ENCODE measurements around the gene FHIT. TPM values are rescaled to one million over a fixed set of nuclear protein-coding genes. Genes with fewer than 3 reads are reported as not detected.
"Not testable (repeated sequence)": the region's sequence is repeated elsewhere in the genome, so short reads cannot be mapped to it uniquely, and the experiment has no call there.

The FHIT gene
- total RNA-seq, 1 experiment from 2014 or later: 3.6 TPM

DNA sequence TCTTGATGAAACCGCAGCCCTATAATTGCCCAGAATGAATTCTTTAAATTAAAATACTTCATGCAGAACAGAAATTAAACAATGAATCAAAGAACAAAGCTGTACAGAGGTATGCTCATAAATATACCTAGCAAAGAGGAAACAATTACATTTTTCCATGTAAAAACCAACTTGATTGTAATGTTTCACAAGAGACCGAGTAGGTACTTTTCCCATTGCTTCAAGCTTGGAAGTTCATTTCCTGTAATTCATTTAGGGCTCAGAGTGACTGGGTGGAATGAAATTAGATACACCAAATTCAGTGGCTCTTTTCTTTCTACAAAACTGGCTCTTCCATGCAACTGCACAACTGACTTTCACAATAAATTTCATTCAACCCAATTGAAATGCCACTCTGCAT, 51.4 kb downstream of the FHIT start:
- POLR2A ChIA-PET (ENCODE audit: unreplicated experiment): no interaction called here
- TF ChIP-seq, protein P1, sequence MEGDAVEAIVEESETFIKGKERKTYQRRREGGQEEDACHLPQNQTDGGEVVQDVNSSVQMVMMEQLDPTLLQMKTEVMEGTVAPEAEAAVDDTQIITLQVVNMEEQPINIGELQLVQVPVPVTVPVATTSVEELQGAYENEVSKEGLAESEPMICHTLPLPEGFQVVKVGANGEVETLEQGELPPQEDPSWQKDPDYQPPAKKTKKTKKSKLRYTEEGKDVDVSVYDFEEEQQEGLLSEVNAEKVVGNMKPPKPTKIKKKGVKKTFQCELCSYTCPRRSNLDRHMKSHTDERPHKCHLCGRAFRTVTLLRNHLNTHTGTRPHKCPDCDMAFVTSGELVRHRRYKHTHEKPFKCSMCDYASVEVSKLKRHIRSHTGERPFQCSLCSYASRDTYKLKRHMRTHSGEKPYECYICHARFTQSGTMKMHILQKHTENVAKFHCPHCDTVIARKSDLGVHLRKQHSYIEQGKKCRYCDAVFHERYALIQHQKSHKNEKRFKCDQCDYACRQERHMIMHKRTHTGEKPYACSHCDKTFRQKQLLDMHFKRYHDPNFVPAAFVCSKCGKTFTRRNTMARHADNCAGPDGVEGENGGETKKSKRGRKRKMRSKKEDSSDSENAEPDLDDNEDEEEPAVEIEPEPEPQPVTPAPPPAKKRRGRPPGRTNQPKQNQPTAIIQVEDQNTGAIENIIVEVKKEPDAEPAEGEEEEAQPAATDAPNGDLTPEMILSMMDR (conservative IDR thresholded peaks at IDR 0.05; ENCODE audit: low read depth, low read length): no peak
- TF ChIP-seq EZH2phosphoT487 (IDR thresholded peaks at IDR 0.05; ENCODE audit: borderline replicate concordance, low read length): no peak
- no peak for TF ChIP-seq EZH2 (IDR thresholded peaks at IDR 0.05; ENCODE audit: low read length, unreplicated experiment)

DNA sequence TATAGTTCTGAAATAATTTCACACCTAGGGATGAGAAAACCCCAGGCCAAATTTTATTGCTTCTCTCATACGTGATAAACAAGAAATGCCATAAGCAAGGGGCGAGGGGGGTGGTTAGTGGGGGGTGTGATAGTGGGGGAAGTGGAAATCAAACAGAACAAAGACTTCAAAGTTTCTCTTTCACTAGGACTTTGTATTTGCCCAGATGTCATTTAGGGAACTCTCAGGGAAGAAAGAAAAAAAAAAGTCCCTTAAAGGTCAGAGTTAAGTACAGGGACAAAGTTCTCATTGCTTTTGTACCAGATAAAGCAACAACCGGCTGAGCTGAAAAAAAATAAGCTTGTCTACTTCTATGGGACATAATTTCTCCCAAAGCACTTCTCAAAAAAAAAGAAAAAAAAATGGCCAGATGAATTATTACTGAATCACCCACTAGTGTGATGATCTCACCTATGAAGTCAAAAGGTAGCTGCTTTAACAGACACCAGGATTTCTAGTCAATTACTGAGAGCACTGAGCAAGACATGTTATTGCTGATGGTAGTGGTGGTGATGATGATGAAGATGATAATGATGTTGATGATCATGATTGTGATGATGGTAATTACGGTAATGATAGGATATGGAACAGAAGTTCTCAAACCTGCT, 56.2 kb downstream of the FHIT start:
- intact Hi-C loops (cut with micrococcal nuclease): no loop called here
- no peaks in the 10 kb centered on the region for H4K20me1 ChIP-seq (ENCODE audit: low read length)
- no peaks in the 10 kb centered on the region for H3K36me3 ChIP-seq (ENCODE audit: low read depth, low read length)
- no TSS peak for BruUV-seq (replicated peaks)
- H3K4me1 ChIP-seq (ENCODE audit: insufficient read depth, low read length): no peaks in the 10 kb centered on the region
- ChIA-PET CTCF (no interaction called here), POLR2A (ENCODE audit: unreplicated experiment) (no interaction called here)
- no peaks in the 10 kb centered on the region for H3K9me2 ChIP-seq (replicated peaks; ENCODE audit: low read length)
- DNase-seq (no peak), ATAC-seq (no peak)
- TF ChIP-seq, protein P1 (conservative IDR thresholded peaks at IDR 0.05; ENCODE audit: low read depth, low read length): no peak
- TF ChIP-seq EZH2phosphoT487 (IDR thresholded peaks at IDR 0.05; ENCODE audit: borderline replicate concordance, low read length) (no peak), EZH2 (IDR thresholded peaks at IDR 0.05; ENCODE audit: low read length, unreplicated experiment) (no peak)
- H3F3A ChIP-seq (ENCODE audit: low read length, unreplicated experiment): no peaks in the 10 kb centered on the region
- no peak overlapping the region for H3K4me3 ChIP-seq (ENCODE audit: low read length)
- no peak overlapping the region for H3K9ac ChIP-seq (ENCODE audit: low read length)
- no peaks in the 10 kb centered on the region for H3K9me3 ChIP-seq (ENCODE audit: low read length)
- no peaks in the 10 kb centered on the region for H3K79me2 ChIP-seq (ENCODE audit: low read length)
- no peak overlapping the region for H3K4me2 ChIP-seq (ENCODE audit: low read length)
- no peak overlapping the region for H3K27ac ChIP-seq (ENCODE audit: low read length)
- H2AFZ ChIP-seq (ENCODE audit: low read length): no peak overlapping the region
- H3K27me3 ChIP-seq (ENCODE audit: low read length): no peaks in the 10 kb centered on the region

More for the DNA sequence above, 51.4 kb downstream of the FHIT start:
- no peaks in the 10 kb centered on the region for H3K4me1 ChIP-seq (ENCODE audit: insufficient read depth, low read length)
- no peak overlapping the region for H3K4me2 ChIP-seq (ENCODE audit: low read length)
- H4K20me1 ChIP-seq (ENCODE audit: low read length): no peaks in the 10 kb centered on the region
- no peaks in the 10 kb centered on the region for H3K9me2 ChIP-seq (replicated peaks; ENCODE audit: low read length)
- intact Hi-C loops (cut with micrococcal nuclease): no loop called here
- no peaks in the 10 kb centered on the region for H3K9me3 ChIP-seq (ENCODE audit: low read length)
- no peak overlapping the region for H2AFZ ChIP-seq (ENCODE audit: low read length)
- no peak overlapping the region for H3K9ac ChIP-seq (ENCODE audit: low read length)
- BruUV-seq (replicated peaks): no TSS peak
- DNase-seq: no peak
- H3K79me2 ChIP-seq (ENCODE audit: low read length): no peaks in the 10 kb centered on the region
- no peak overlapping the region for H3K4me3 ChIP-seq (ENCODE audit: low read length)
- H3K36me3 ChIP-seq (ENCODE audit: low read depth, low read length): no peaks in the 10 kb centered on the region
- ATAC-seq: no peak
- CTCF ChIA-PET: no interaction called here
- H3K27ac ChIP-seq (ENCODE audit: low read length): no peak overlapping the region
- H3K27me3 ChIP-seq (ENCODE audit: low read length): no peaks in the 10 kb centered on the region
- H3F3A ChIP-seq (ENCODE audit: low read length, unreplicated experiment): no peaks in the 10 kb centered on the region

DNA sequence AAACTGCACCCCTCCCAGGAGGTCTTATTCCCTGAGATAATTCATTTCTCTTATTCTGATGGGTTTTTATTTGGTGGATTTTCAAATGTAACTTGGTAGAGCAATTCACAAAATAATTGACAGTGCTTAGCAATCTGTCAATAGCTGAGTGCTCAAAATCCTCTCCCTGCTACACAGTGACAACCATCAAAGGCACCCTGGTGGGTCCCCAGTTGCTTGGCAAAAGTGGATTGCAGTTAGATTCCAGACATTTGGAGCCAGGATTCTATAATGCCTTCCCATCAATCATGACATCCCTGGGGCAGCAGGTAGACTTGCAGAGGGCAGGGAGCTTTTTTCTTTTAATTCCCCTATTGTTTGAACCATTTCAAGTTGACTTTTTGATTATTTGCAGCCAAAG, 59.0 kb downstream of the FHIT start:
- intact Hi-C loops (cut with micrococcal nuclease): no loop called here
- Histone ChIP-seq H3K9me2 (replicated peaks; ENCODE audit: low read length) (no peaks in the 10 kb centered on the region), H3K27ac (ENCODE audit: low read length) (no peak overlapping the region), H3K36me3 (ENCODE audit: low read depth, low read length) (no peaks in the 10 kb centered on the region), H3K4me3 (ENCODE audit: low read length) (no peak overlapping the region), H3F3A (ENCODE audit: low read length, unreplicated experiment) (no peaks in the 10 kb centered on the region), H3K27me3 (ENCODE audit: low read length) (no peaks in the 10 kb centered on the region), H3K4me1 (ENCODE audit: insufficient read depth, low read length) (no peaks in the 10 kb centered on the region), H3K9ac (ENCODE audit: low read length) (no peak overlapping the region), H3K4me2 (ENCODE audit: low read length) (no peak overlapping the region), H3K9me3 (ENCODE audit: low read length) (no peaks in the 10 kb centered on the region), H3K79me2 (ENCODE audit: low read length) (no peaks in the 10 kb centered on the region), H4K20me1 (ENCODE audit: low read length) (no peaks in the 10 kb centered on the region), H2AFZ (ENCODE audit: low read length) (no peak overlapping the region)
- POLR2A ChIA-PET (ENCODE audit: unreplicated experiment): no interaction called here
- BruUV-seq (replicated peaks): no TSS peak
- TF ChIP-seq EZH2 (IDR thresholded peaks at IDR 0.05; ENCODE audit: low read length, unreplicated experiment) (no peak), EZH2phosphoT487 (IDR thresholded peaks at IDR 0.05; ENCODE audit: borderline replicate concordance, low read length) (no peak)
- TF ChIP-seq, protein P1 (conservative IDR thresholded peaks at IDR 0.05; ENCODE audit: low read depth, low read length): no peak
- CTCF ChIA-PET: no interaction called here
- ATAC-seq: no peak
- no peak for DNase-seq

DNA sequence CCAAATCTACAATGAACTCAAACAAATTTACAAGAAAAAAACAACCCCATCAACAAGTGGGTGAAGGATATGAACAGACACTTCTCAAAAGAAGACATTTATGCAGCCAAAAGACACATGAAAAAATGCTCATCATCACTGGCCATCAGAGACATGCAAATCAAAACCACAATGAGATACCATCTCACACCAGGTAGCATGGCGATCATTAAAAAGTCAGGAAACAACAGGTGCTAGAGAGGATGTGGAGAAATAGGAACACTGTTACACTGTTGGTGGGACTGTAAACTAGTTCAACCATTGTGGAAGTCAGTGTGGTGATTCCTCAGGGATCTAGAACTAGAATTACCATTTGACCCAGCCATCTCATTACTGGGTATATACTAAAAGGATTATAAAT, 61.0 kb downstream of the FHIT start:
- H3K27ac ChIP-seq (ENCODE audit: low read length); H3K9ac ChIP-seq (ENCODE audit: low read length); CTCF ChIA-PET; H3K9me2 ChIP-seq (replicated peaks; ENCODE audit: low read length); H4K20me1 ChIP-seq (ENCODE audit: low read length); H3K36me3 ChIP-seq (ENCODE audit: low read depth, low read length); H2AFZ ChIP-seq (ENCODE audit: low read length); POLR2A ChIA-PET (ENCODE audit: unreplicated experiment); H3K79me2 ChIP-seq (ENCODE audit: low read length); H3K4me3 ChIP-seq (ENCODE audit: low read length); H3K4me2 ChIP-seq (ENCODE audit: low read length); BruUV-seq (replicated peaks); H3K4me1 ChIP-seq (ENCODE audit: insufficient read depth, low read length); DNase-seq; H3K27me3 ChIP-seq (ENCODE audit: low read length); intact Hi-C loops (cut with micrococcal nuclease); H3K9me3 ChIP-seq (ENCODE audit: low read length); H3F3A ChIP-seq (ENCODE audit: low read length, unreplicated experiment); ATAC-seq: not testable (repeated sequence)

Measured in PC-3 (cell line).